A549 (cell line): ENCODE data around the gene PTPRN2. TPM values are rescaled to one million over a fixed set of nuclear protein-coding genes. Genes with fewer than 3 reads are reported as not detected.

Experiments
- ATAC-seq, 2 experiments: fragments of 200-7000 bp in 1 of 2; fragments of >200 bp in 1 of 2; cut with Nextera tagmentation in 1 of 2; cut with Tn5 transposase in 1 of 2; 3 replicates each; pipeline versions ENCODE4 v1.8.0 to v1.9.1; 2018 to 2020; ENCODE audit warnings: mild to moderate bottlenecking in 1 of 2, moderate library complexity in 1 of 2
- CTCF ChIA-PET: fragments of 300-600 bp; sonication (Branson Sonifier 250); formaldehyde crosslinking; extraction: SDS; loops from one replicate; lab custom pipeline; 2021; ENCODE audit warnings: antibody characterized with exemption, inconsistent platforms; lab: Yijun Ruan, JAX
- POLR2A ChIA-PET: fragments of 350-600 bp; formaldehyde crosslinking; extraction: SDS; loops from one replicate; lab custom pipeline; 2021; ENCODE audit warnings: antibody characterized with exemption, inconsistent platforms; lab: Yijun Ruan, JAX
- DNase-seq, 2 experiments: peaks; one replicate each; pipeline versions ENCODE4 v3.0.0 to v3.0.0-alpha.2; 2011 to 2016; ENCODE audit warnings: low read depth in 1 of 2, low spot score in 1 of 2
- FAIRE-seq: peaks from 2 replicates; lab custom pipeline; 2011; peaks lifted over from hg19 to GRCh38; lab: Jason Lieb, UNC
- H3K27ac ChIP-seq, 2 experiments: fragments of >200 bp; sonication (Bioruptor Twin); formaldehyde crosslinking; 3 replicates each; pipeline ENCODE4 v1.5.1; 2016 to 2017
- H3K4me1 ChIP-seq: fragments of >200 bp; sonication (Bioruptor Twin); formaldehyde crosslinking; 3 replicates; pipeline ENCODE4 v1.6.1; 2016
- H3K4me2 ChIP-seq: fragments of >200 bp; sonication (Bioruptor Twin); formaldehyde crosslinking; 3 replicates; pipeline ENCODE4 v1.6.1; 2016
- H3K4me3 ChIP-seq: fragments of >200 bp; sonication (Bioruptor Twin); formaldehyde crosslinking; 3 replicates; pipeline ENCODE4 v1.5.1; 2016
- H3K9me3 ChIP-seq: fragments of >200 bp; sonication (Bioruptor Twin); formaldehyde crosslinking; 3 replicates; pipeline ENCODE4 v1.6.1; 2016
- ATOH8 ChIP-seq: fragments of 250-450 bp; sonication (Bioruptor Pico); IDR thresholded peaks from 2 replicates; pipeline ENCODE4 v1.5.0; 2020; ENCODE audit warnings: low read depth, mild to moderate bottlenecking, moderate library complexity
- BCL3 ChIP-seq: fragments of >200 bp; sonication (Bioruptor Twin); formaldehyde crosslinking; IDR thresholded peaks from 3 replicates; pipeline ENCODE4 v1.6.1; 2016
- CBX2 ChIP-seq: fragments of 200-600 bp; sonication (generic); IDR thresholded peaks from 2 replicates; pipeline ENCODE4 v1.6.1; 2016; ENCODE audit warnings: low read depth, mild to moderate bottlenecking, borderline replicate concordance
- CHD2 ChIP-seq: fragments of 150-350 bp; IDR thresholded peaks from 2 replicates; pipeline ENCODE4 v1.6.1; 2014; ENCODE audit warnings: low read length; ENCODE audit not compliant: partially characterized antibody
- EHMT2 ChIP-seq: fragments of 200-600 bp; sonication (generic); IDR thresholded peaks from 2 replicates; pipeline ENCODE4 v1.6.1; 2016; ENCODE audit warnings: antibody characterized with exemption, low read depth, mild to moderate bottlenecking, moderate library complexity
- FOSB ChIP-seq: fragments of 250-450 bp; sonication (Bioruptor Pico); IDR thresholded peaks from 2 replicates; pipeline ENCODE4 v1.5.0; 2020; ENCODE audit warnings: mild to moderate bottlenecking, moderate library complexity
- FOSL2 ChIP-seq, 2 experiments: fragments of 450-650 bp in 1 of 2; fragments of >200 bp in 1 of 2; sonication (Bioruptor Twin) in 1 of 2; formaldehyde crosslinking; IDR thresholded peaks; 2 replicates each; pipeline versions ENCODE4 v1.5.0 to v1.6.1; 2016 to 2020; ENCODE audit warnings: mild to moderate bottlenecking in 1 of 2, moderate library complexity in 1 of 2
- FOXS1 ChIP-seq: fragments of 250-450 bp; sonication (Bioruptor Pico); IDR thresholded peaks from 2 replicates; pipeline ENCODE4 v1.5.0; 2020; ENCODE audit warnings: mild to moderate bottlenecking, moderate library complexity
- GATA3 ChIP-seq: IDR thresholded peaks from 2 replicates; pipeline ENCODE4 v1.6.1; 2012; ENCODE audit warnings: borderline replicate concordance
- HDAC2 ChIP-seq: fragments of 200-600 bp; sonication (generic); IDR thresholded peaks from 2 replicates; pipeline ENCODE4 v1.6.1; 2016
- HMGXB4 ChIP-seq: fragments of 250-450 bp; sonication (Bioruptor Pico); IDR thresholded peaks from 2 replicates; pipeline ENCODE4 v1.5.0; 2021; ENCODE audit warnings: mild to moderate bottlenecking, moderate library complexity, borderline replicate concordance
- NR3C1 ChIP-seq: fragments of >200 bp; sonication (Bioruptor Twin); formaldehyde crosslinking; IDR thresholded peaks from 3 replicates; pipeline ENCODE4 v1.6.1; 2017
- POLR2A ChIP-seq: IDR thresholded peaks from 2 replicates; pipeline ENCODE4 v1.6.1; 2012; ENCODE audit warnings: mild to moderate bottlenecking, low read length
- POLR2AphosphoS2 ChIP-seq: conservative IDR thresholded peaks from 2 replicates; pipeline ENCODE4 v1.6.1; 2012; ENCODE audit warnings: low read length, improper control_type of control experiment, inconsistent platforms
- RAD21 ChIP-seq, 2 experiments: fragments of >200 bp in 1 of 2; sonication (Bioruptor Twin) in 1 of 2; formaldehyde crosslinking in 1 of 2; IDR thresholded peaks in 1 of 2; conservative IDR thresholded peaks in 1 of 2; 2 replicates in 1 of 2; 3 replicates in 1 of 2; pipeline ENCODE4 v1.6.1; 2012 to 2018; ENCODE audit warnings: inconsistent platforms in 1 of 2
- RARB ChIP-seq: fragments of 250-450 bp; sonication (Bioruptor Pico); IDR thresholded peaks from 2 replicates; pipeline ENCODE4 v1.8.0; 2021; ENCODE audit warnings: mild to moderate bottlenecking, moderate library complexity
- RNF2 ChIP-seq: fragments of 200-600 bp; sonication (generic); IDR thresholded peaks from 2 replicates; pipeline ENCODE4 v1.6.1; 2016; ENCODE audit warnings: low read depth, mild to moderate bottlenecking, antibody characterized with exemption, moderate library complexity, borderline replicate concordance
- USF2 ChIP-seq: fragments of 450-650 bp; IDR thresholded peaks from 2 replicates; pipeline ENCODE4 v1.6.1; 2014; ENCODE audit warnings: antibody characterized with exemption
- ZNF302 ChIP-seq: fragments of 250-450 bp; sonication (Bioruptor Pico); IDR thresholded peaks from 2 replicates; pipeline ENCODE4 v1.9.0; 2021; ENCODE audit warnings: inconsistent platforms, mild to moderate bottlenecking, moderate library complexity
- WGBS: methylation state at CpG from one replicate; pipeline ENCODE4 v1.1.6; 2017; ENCODE audit errors: missing lambda C conversion rate; 5-methylcytosine and 5-hydroxymethylcytosine counted together
- polyA plus RNA-seq, 4 experiments: library from polyadenylated mRNA; depleted of rRNA in 3 of 4; stranded (reverse); fragments of >200 nt; fragmentation: RNase III in 1 of 4; extraction: RNeasy Plus Mini Kit Qiagen cat#74134 plus additional on column Dnase treatment in 1 of 4; gene quantifications; 2 replicates in 3 of 4; 3 replicates in 1 of 4; pipeline ENCODE4 v1.2.3, GENCODE V29; 2011 to 2017

Gene PTPRN2
- polyA plus RNA-seq, 2 of the 4 experiments (the other 2 are of a cell fraction): 0.41 to 1.2 TPM

- FAIRE-seq (no peak), ATAC-seq (no peak), DNase-seq (no peak)
- Histone ChIP-seq H3K9me3 (no peaks in the 10 kb centered on the region), H3K4me1 (no peaks in the 10 kb centered on the region), H3K4me3 (no peak overlapping the region), H3K27ac (no peak overlapping the region), H3K4me2 (no peak overlapping the region)
- POLR2A ChIA-PET: no interaction called here
- CTCF ChIA-PET: no interaction called here
- TF ChIP-seq HDAC2 (no peak), POLR2AphosphoS2 (no peak), ATOH8 (CRISPR knock-in tag) (no peak), NR3C1 (no peak), EHMT2 (no peak), FOXS1 (CRISPR knock-in tag) (no peak), USF2 (no peak), FOSB (CRISPR knock-in tag) (no peak), FOSL2 (IDR thresholded peaks at IDR 0.05) (no peak), FOSL2 (CRISPR knock-in tag; IDR thresholded peaks at IDR 0.05) (no peak), POLR2A (no peak), RAD21 (conservative IDR thresholded peaks at IDR 0.05 in 1 of 2, IDR thresholded peaks at IDR 0.05 in 1 of 2) (no peak), CBX2 (no peak)
- WGBS: 86% methylated on average over 12 of the region's 12 CpGs
These were observed 579.4 kb downstream of the PTPRN2 start for GRCh38 chr7:158008267-158008666.

- POLR2A ChIA-PET: no interaction called here
- Histone ChIP-seq H3K4me3 (no peak overlapping the region), H3K4me2 (no peak overlapping the region), H3K4me1 (no peaks in the 10 kb centered on the region)
- ATAC-seq: no peak
- TF ChIP-seq BCL3 (no peak), RARB (CRISPR knock-in tag) (no peak), POLR2A (0 out of 2 replicates have a peak, but pooled peaks have one; percentile 15), GATA3 (no peak), HMGXB4 (CRISPR knock-in tag) (no peak), ZNF302 (CRISPR knock-in tag) (no peak), RNF2 (no peak), CHD2 (no peak)
- TF ChIP-seq, all 56 proteins: peak for 1
- WGBS: 30% methylated on average over 4 of the region's 5 CpGs
- CTCF ChIA-PET: no interaction called here
- no peak for DNase-seq
- Histone ChIP-seq H3K9me3 (no peaks in the 10 kb centered on the region), H3K27ac (no peak overlapping the region)
- FAIRE-seq: no peak
These were observed 579.8 kb downstream of the PTPRN2 start for GRCh38 chr7:158007697-158008257.
